HepG2 (cell line): ENCODE data around the gene KIF5B. TPM values are rescaled to one million over a fixed set of nuclear protein-coding genes. Genes with fewer than 3 reads are reported as not detected.

Source experiments
- ATAC-seq: fragments of 200-7000 bp; cut with Tn5 transposase; 3 replicates; pipeline ENCODE4 v1.9.1; 2020; ENCODE audit warnings: mild to moderate bottlenecking, moderate library complexity
- BruUV-seq: library from RNA; stranded (reverse); fragments of 400-500 nt; replicated peaks from 2 replicates; lab custom pipeline; 2021; lab: Mats Ljungman, UMichigan
- CTCF ChIA-PET: fragments of 300-600 bp; formaldehyde crosslinking; extraction: SDS; loops from one replicate; lab custom pipeline; 2021; ENCODE audit warnings: low total read pairs, inconsistent platforms, low intra/inter-chr PET ratio; lab: Yijun Ruan, JAX
- POLR2A ChIA-PET: fragments of 350-600 bp; sonication (Branson Sonifier 250); formaldehyde crosslinking; loops from one replicate; lab custom pipeline; 2020; ENCODE audit warnings: antibody characterized with exemption, inconsistent platforms; lab: Yijun Ruan, JAX
- DNase-seq: peaks from one replicate; pipeline ENCODE4 v3.0.0-alpha.2; 2015; ENCODE audit warnings: low spot score
- FAIRE-seq: peaks from 3 replicates; lab custom pipeline; 2011; peaks lifted over from hg19 to GRCh38; lab: Jason Lieb, UNC
- H2AFZ ChIP-seq: one replicate; pipeline ENCODE4 v1.6.1; 2011; ENCODE audit warnings: low read length, inconsistent platforms
- H3K27ac ChIP-seq: fragments of 300-600 bp; 3 replicates; pipeline ENCODE4 v1.8.0; 2011; ENCODE audit warnings: mixed run types, mild to moderate bottlenecking, mixed read lengths, low read length, inconsistent platforms; ENCODE audit not compliant: insufficient read depth; ENCODE audit errors: extremely low read length
- H3K27me3 ChIP-seq, 2 experiments: fragments of 200-600 bp in 1 of 2; 2 replicates in 1 of 2; 3 replicates in 1 of 2; pipeline versions ENCODE4 v1.6.0 to v1.8.0; 2011; ENCODE audit warnings: low read length in 2 of 2, mild to moderate bottlenecking in 2 of 2, moderate library complexity in 2 of 2, inconsistent platforms in 1 of 2; ENCODE audit not compliant: insufficient read depth in 2 of 2, control insufficient read depth in 1 of 2
- H3K36me3 ChIP-seq, 2 experiments: fragments of 200-600 bp in 1 of 2; replicated peaks in 1 of 2; 2 replicates in 1 of 2; 3 replicates in 1 of 2; pipeline versions ENCODE4 v1.5.1 to v1.8.0; 2011; ENCODE audit warnings: low read length in 2 of 2, inconsistent platforms in 1 of 2; ENCODE audit not compliant: insufficient read depth in 2 of 2, control insufficient read depth in 1 of 2
- H3K4me1 ChIP-seq: 2 replicates; pipeline ENCODE4 v1.5.1; 2012; ENCODE audit warnings: low read length, inconsistent platforms; ENCODE audit not compliant: insufficient read depth
- H3K4me2 ChIP-seq: 2 replicates; pipeline ENCODE4 v1.6.0; 2011; ENCODE audit warnings: low read depth, low read length, inconsistent platforms
- H3K4me3 ChIP-seq, 3 experiments: fragments of 200-600 bp in 1 of 3; sonication (generic), shearing (Covaris generic) in 1 of 3; replicated peaks in 1 of 3; 2 replicates each; pipeline ENCODE4 v1.5.1; 2011 to 2016; ENCODE audit warnings: low read length in 3 of 3, inconsistent platforms in 2 of 3, low read depth in 2 of 3, mild to moderate bottlenecking in 2 of 3, control low read depth in 1 of 3, mixed read lengths in 1 of 3; ENCODE audit not compliant: insufficient read depth in 1 of 3
- H3K79me2 ChIP-seq: one replicate; pipeline ENCODE4 v1.6.1; 2011; ENCODE audit warnings: low read length, inconsistent platforms; ENCODE audit not compliant: insufficient read depth
- H3K9ac ChIP-seq: 2 replicates; pipeline ENCODE4 v1.6.0; 2011; ENCODE audit warnings: mild to moderate bottlenecking, low read depth, low read length, inconsistent platforms; ENCODE audit not compliant: insufficient read depth
- H3K9me3 ChIP-seq: 2 replicates; pipeline ENCODE4 v1.5.1; 2012; ENCODE audit warnings: mild to moderate bottlenecking, low read length
- H4K20me1 ChIP-seq: 2 replicates; pipeline ENCODE4 v1.6.0; 2011; ENCODE audit warnings: inconsistent platforms, mild to moderate bottlenecking, low read length, moderate library complexity; ENCODE audit not compliant: insufficient read depth
- ATF2 ChIP-seq: sonication (generic); formaldehyde crosslinking; IDR thresholded peaks from 2 replicates; pipeline ENCODE4 v1.4.0; 2020; ENCODE audit warnings: missing genetic modification reagents
- FOXO1 ChIP-seq: sonication (generic); formaldehyde crosslinking; IDR thresholded peaks from 2 replicates; pipeline ENCODE4 v1.4.0; 2020; ENCODE audit warnings: missing genetic modification reagents
- JUND ChIP-seq: sonication (generic); formaldehyde crosslinking; IDR thresholded peaks from 2 replicates; pipeline ENCODE4 v1.8.0; 2022; ENCODE audit warnings: mild to moderate bottlenecking, missing genetic modification reagents
- KDM1A ChIP-seq: IDR thresholded peaks from 2 replicates; pipeline ENCODE4 v1.6.1; 2016; ENCODE audit warnings: missing compliant biosample characterization
- MYNN ChIP-seq: sonication (generic); formaldehyde crosslinking; IDR thresholded peaks from 2 replicates; pipeline ENCODE4 v1.4.0; 2020; ENCODE audit warnings: mild to moderate bottlenecking, low read depth, missing genetic modification reagents
- STAT5B ChIP-seq: sonication (generic); formaldehyde crosslinking; IDR thresholded peaks from 2 replicates; pipeline ENCODE4 v1.4.0; 2020; ENCODE audit warnings: missing genetic modification reagents
- WIZ ChIP-seq: sonication (generic); formaldehyde crosslinking; IDR thresholded peaks from 2 replicates; pipeline ENCODE4 v1.5.1; 2020; ENCODE audit warnings: mild to moderate bottlenecking, missing genetic modification reagents
- ZNF264 ChIP-seq: sonication (generic); formaldehyde crosslinking; IDR thresholded peaks from 2 replicates; pipeline ENCODE4 v1.4.0; 2020; ENCODE audit warnings: missing genetic modification reagents
- ZNF280D ChIP-seq: sonication (generic); formaldehyde crosslinking; IDR thresholded peaks from 2 replicates; pipeline ENCODE4 v1.5.1; 2020; ENCODE audit warnings: mild to moderate bottlenecking, missing genetic modification reagents
- ZNF552 ChIP-seq: sonication (generic); formaldehyde crosslinking; IDR thresholded peaks from 2 replicates; pipeline ENCODE4 v1.9.0; 2022; ENCODE audit warnings: missing genetic modification reagents, mild to moderate bottlenecking, borderline replicate concordance
- ZNF556 ChIP-seq: sonication (generic); formaldehyde crosslinking; IDR thresholded peaks from 2 replicates; pipeline ENCODE4 v1.4.0; 2020; ENCODE audit warnings: mild to moderate bottlenecking, missing genetic modification reagents, borderline replicate concordance
- ZNF569 ChIP-seq: sonication (generic); formaldehyde crosslinking; IDR thresholded peaks from 2 replicates; pipeline ENCODE4 v1.5.0; 2020; ENCODE audit warnings: mild to moderate bottlenecking, missing genetic modification reagents, moderate library complexity, borderline replicate concordance
- WGBS: methylation state at CpG from one replicate; pipeline ENCODE4 v1.1.6; 2017; ENCODE audit warnings: low lambda C conversion rate; 5-methylcytosine and 5-hydroxymethylcytosine counted together
- in situ Hi-C: cut with HindIII; loops from 2 replicates; pipeline ENCODE4 v1.10.0; 2017; ENCODE audit warnings: low pct_unique_long_range_greater_than_20kb; ENCODE audit not compliant: extremely low pct_ligation_motif_present
- intact Hi-C: fragments of 100-400 bp; cut with micrococcal nuclease; formaldehyde crosslinking; loops from one replicate; pipeline ENCODE4 v1.10.0; 2022; ENCODE audit not compliant: unreplicated experiment
- polyA plus RNA-seq, 8 experiments: library from polyadenylated mRNA; depleted of rRNA in 3 of 8; stranded (reverse) in 7 of 8; unstranded in 1 of 8; fragments of >200 nt; fragmentation: Illumina TruSeq in 4 of 8; extraction: Trizol in 4 of 8; gene quantifications; 2 replicates each; pipeline versions ENCODE4 v1.2.1 to v1.2.3, GENCODE V29; 2011 to 2016; ENCODE audit warnings: low read depth in 4 of 8, missing spikeins in 1 of 8, mixed read lengths in 1 of 8; ENCODE audit not compliant: insufficient read depth in 1 of 8
- total RNA-seq, 5 experiments: library from RNA; depleted of rRNA; stranded (reverse); fragments of >200 nt; fragmentation: Illumina TruSeq; extraction: Trizol; gene quantifications; 2 replicates each; pipeline ENCODE4 v1.2.3, GENCODE V29; 2016; ENCODE audit warnings: low read depth in 1 of 5
- TF ChIP-seq, protein P1 (sequence below): sonication (generic); formaldehyde crosslinking; IDR thresholded peaks from 2 replicates; pipeline ENCODE4 v1.5.1; 2020; ENCODE audit warnings: missing genetic modification reagents, mild to moderate bottlenecking, borderline replicate concordance

Gene KIF5B
- total and polyA plus RNA-seq, 2 of the 13 experiments (the other 11 are each of a cell fraction or from before 2014, with no cell fraction given), result 34.3 to 133 TPM

- no peak for DNase-seq
- Histone ChIP-seq H3K27ac (no peak overlapping the region), H3K36me3 (no peaks in the 10 kb centered on the region; a peak in 1 of 5 replicates), H4K20me1 (no peaks in the 10 kb centered on the region), H3K4me3 (no peak overlapping the region), H3K9me3 (no peaks in the 10 kb centered on the region), H2AFZ (no peak overlapping the region), H3K9ac (no peak overlapping the region), H3K27me3 (no peaks in the 10 kb centered on the region), H3K4me1 (0 out of 2 replicates have a peak, but pooled peaks cover 9% of the 10 kb centered on the region), H3K79me2 (no peaks in the 10 kb centered on the region), H3K4me2 (no peak overlapping the region)
- no peak for FAIRE-seq
- TF ChIP-seq ZNF552 (no peak), JUND (no peak), FOXO1 (CRISPR knock-in tag) (no peak), ZNF280D (CRISPR knock-in tag) (no peak), WIZ (CRISPR knock-in tag) (no peak), ZNF556 (CRISPR knock-in tag) (no peak), STAT5B (CRISPR knock-in tag) (no peak), MYNN (CRISPR knock-in tag) (no peak), ZNF264 (CRISPR knock-in tag) (no peak), ZNF569 (no peak), ATF2 (CRISPR knock-in tag) (no peak), KDM1A (no peak)
- TF ChIP-seq, protein P1, sequence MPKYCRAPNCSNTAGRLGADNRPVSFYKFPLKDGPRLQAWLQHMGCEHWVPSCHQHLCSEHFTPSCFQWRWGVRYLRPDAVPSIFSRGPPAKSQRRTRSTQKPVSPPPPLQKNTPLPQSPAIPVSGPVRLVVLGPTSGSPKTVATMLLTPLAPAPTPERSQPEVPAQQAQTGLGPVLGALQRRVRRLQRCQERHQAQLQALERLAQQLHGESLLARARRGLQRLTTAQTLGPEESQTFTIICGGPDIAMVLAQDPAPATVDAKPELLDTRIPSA (CRISPR knock-in tag), result no peak
- ChIA-PET CTCF (no interaction called here), POLR2A (no interaction called here)
- no peak for ATAC-seq
- BruUV-seq, result no TSS peak
- in situ Hi-C loops (no loop called here), intact Hi-C loops (no loop called here)
- 73% methylated on average over 4 of the region's 4 CpGs for WGBS
Observed at GRCh38 chr10:32000937-32001336, 55.3 kb downstream of the KIF5B start.
